ENCODE measurements around the gene AKAP8L.
A peak's percentile ranks its signal among the peaks of the same experiment; 100 is the strongest.

DNA sequence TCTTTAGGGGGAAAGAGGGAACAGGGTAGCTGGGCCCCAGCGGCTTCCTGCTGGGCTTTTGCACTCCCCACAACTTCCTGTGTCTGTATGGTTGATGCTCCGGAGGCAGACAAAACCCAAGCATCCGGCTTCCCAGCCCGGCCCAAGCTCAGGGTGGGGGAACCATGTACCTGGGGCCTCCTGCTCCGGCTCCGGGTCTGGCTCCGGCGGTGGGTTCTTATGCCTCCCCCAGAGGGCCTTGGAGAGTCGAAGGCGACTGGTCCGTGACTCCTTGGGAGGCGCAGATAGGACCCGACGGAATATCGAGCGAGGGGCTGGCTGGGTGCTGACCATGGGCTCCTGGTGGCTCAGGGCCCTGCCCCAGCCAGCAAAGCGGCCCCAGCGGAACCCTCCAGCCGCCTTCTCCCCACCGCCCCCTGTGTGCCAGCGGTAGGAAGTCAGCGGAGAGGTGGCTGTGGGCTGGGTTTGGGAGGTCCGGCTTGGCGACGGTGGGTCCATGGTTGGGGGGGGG lies 45.1 kb upstream of the AKAP8L start:
- no peak for TF ChIP-seq EZH2phosphoT487 (IDR thresholded peaks at IDR 0.05; ENCODE audit: borderline replicate concordance)
- TF ChIP-seq CTCF (conservative IDR thresholded peaks at IDR 0.05; ENCODE audit: low read length) = peak; percentile 18; the same call in 1 of the 2 replicates

All from Loucy (cell line).